ENCODE data around the gene ROBO1.

GRCh38 chr3:78634316-78634715, 1133.5 kb downstream of the ROBO1 start:
- TF ChIP-seq POLR2A (IDR thresholded peaks at IDR 0.05; ENCODE audit: low read depth, low read length) (no peak), POLR2AphosphoS5 (IDR thresholded peaks at IDR 0.05; ENCODE audit: low read depth, low read length) (no peak), TAF1 (IDR thresholded peaks at IDR 0.05; ENCODE audit: borderline replicate concordance, low read depth, low read length) (no peak)

Data from GM12892 (cell line).